ENCODE results near the gene SURF4.

SURF4 gene

DNA sequence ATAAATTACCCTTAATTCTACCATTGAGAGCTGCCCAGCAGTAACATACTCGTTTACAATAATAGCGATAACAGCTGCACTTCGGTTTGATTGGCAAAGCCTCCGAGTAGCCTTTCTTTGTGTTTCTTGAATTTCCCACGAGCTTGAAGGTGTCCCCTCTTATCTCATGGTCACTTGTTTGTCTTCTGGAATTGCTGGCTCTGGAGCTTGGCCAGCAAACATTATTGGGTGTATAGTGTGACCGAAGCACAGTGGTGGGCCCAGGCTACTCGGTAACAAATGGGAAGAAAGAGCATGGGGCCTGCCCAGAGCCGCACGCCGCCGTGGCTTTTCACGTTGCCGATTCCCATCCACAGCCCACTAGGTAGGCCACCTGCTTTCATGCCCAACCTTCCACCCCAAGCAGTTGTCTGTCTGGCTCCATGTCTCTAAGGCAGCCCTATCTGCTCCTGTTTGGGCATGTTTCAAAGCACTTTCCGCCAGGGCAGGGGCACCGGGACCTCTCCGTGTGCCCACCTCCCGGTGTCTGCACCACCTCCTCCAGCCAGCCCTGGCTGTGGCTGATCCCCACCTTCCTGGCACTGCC is 9.0 kb upstream of the SURF4 start:
- H4K20me1 ChIP-seq (ENCODE audit: insufficient read depth, low read length, poor library complexity, severe bottlenecking), result no peaks in the 10 kb centered on the region
- no peaks in the 10 kb centered on the region for H3K36me3 ChIP-seq (ENCODE audit: insufficient read depth, low read length)
- H3K27me3 ChIP-seq (ENCODE audit: insufficient read depth, low read length, poor library complexity, severe bottlenecking), result no peaks in the 10 kb centered on the region
- H3K4me3 ChIP-seq (ENCODE audit: low read length, poor library complexity, severe bottlenecking), result no peak overlapping the region
- H3K9ac ChIP-seq (ENCODE audit: low read depth, low read length, poor library complexity, severe bottlenecking), result no peak overlapping the region
- H2AFZ ChIP-seq (ENCODE audit: low read length), result no peak overlapping the region
- H3K9me3 ChIP-seq (ENCODE audit: insufficient read depth, low read depth, low read length), result no peaks in the 10 kb centered on the region
- no peaks in the 10 kb centered on the region for H3K9me2 ChIP-seq (replicated peaks; ENCODE audit: low read depth, low read length)
- no peaks in the 10 kb centered on the region for H3K4me1 ChIP-seq (ENCODE audit: insufficient read depth, low read length, poor library complexity, severe bottlenecking)
- no peaks in the 10 kb centered on the region for H3F3A ChIP-seq (ENCODE audit: low read depth)
- H3K4me2 ChIP-seq (ENCODE audit: low read depth, low read length, poor library complexity, severe bottlenecking), result no peak overlapping the region
- H3K79me2 ChIP-seq (ENCODE audit: insufficient read depth, low read length), result no peaks in the 10 kb centered on the region
- TF ChIP-seq EZH2phosphoT487 (IDR thresholded peaks at IDR 0.05; ENCODE audit: borderline replicate concordance), result no peak
- TF ChIP-seq, protein P1, sequence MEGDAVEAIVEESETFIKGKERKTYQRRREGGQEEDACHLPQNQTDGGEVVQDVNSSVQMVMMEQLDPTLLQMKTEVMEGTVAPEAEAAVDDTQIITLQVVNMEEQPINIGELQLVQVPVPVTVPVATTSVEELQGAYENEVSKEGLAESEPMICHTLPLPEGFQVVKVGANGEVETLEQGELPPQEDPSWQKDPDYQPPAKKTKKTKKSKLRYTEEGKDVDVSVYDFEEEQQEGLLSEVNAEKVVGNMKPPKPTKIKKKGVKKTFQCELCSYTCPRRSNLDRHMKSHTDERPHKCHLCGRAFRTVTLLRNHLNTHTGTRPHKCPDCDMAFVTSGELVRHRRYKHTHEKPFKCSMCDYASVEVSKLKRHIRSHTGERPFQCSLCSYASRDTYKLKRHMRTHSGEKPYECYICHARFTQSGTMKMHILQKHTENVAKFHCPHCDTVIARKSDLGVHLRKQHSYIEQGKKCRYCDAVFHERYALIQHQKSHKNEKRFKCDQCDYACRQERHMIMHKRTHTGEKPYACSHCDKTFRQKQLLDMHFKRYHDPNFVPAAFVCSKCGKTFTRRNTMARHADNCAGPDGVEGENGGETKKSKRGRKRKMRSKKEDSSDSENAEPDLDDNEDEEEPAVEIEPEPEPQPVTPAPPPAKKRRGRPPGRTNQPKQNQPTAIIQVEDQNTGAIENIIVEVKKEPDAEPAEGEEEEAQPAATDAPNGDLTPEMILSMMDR (conservative IDR thresholded peaks at IDR 0.05; ENCODE audit: low read length), result no peak

DNA sequence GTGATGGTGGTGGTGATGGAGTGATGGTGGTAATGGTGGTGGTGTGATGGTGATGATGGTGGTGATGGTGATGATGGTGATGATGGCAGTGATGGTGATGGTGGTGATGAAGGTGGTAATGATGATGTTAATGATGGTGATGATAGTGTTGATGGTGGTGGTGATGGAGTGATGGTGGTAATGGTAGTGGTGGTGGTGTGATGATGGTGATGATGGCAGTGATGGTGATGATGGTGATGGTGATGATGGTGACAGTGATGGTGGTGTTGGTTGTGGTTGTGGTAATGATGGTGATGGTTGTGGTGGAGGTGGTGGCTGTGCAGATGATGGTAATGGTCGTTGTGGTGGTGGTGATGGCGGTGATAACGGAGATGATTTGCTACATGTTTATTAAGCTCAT is 7.6 kb upstream of the SURF4 start:
- Histone ChIP-seq H4K20me1 (ENCODE audit: insufficient read depth, low read length, poor library complexity, severe bottlenecking) (no peaks in the 10 kb centered on the region), H3K27me3 (ENCODE audit: insufficient read depth, low read length, poor library complexity, severe bottlenecking) (no peaks in the 10 kb centered on the region), H2AFZ (ENCODE audit: low read length) (no peak overlapping the region), H3K4me1 (ENCODE audit: insufficient read depth, low read length, poor library complexity, severe bottlenecking) (peaks cover 3% of the 10 kb centered on the region), H3K79me2 (ENCODE audit: insufficient read depth, low read length) (no peaks in the 10 kb centered on the region), H3F3A (ENCODE audit: low read depth) (no peaks in the 10 kb centered on the region), H3K9me2 (replicated peaks; ENCODE audit: low read depth, low read length) (no peaks in the 10 kb centered on the region), H3K4me3 (ENCODE audit: low read length, poor library complexity, severe bottlenecking) (no peak overlapping the region), H3K9me3 (ENCODE audit: insufficient read depth, low read depth, low read length) (no peaks in the 10 kb centered on the region), H3K36me3 (ENCODE audit: insufficient read depth, low read length) (no peaks in the 10 kb centered on the region), H3K4me2 (ENCODE audit: low read depth, low read length, poor library complexity, severe bottlenecking) (no peak overlapping the region), H3K9ac (ENCODE audit: low read depth, low read length, poor library complexity, severe bottlenecking) (no peak overlapping the region)
- TF ChIP-seq EZH2phosphoT487 (IDR thresholded peaks at IDR 0.05; ENCODE audit: borderline replicate concordance), result no peak
- TF ChIP-seq, protein P1 (conservative IDR thresholded peaks at IDR 0.05; ENCODE audit: low read length), result no peak

DNA sequence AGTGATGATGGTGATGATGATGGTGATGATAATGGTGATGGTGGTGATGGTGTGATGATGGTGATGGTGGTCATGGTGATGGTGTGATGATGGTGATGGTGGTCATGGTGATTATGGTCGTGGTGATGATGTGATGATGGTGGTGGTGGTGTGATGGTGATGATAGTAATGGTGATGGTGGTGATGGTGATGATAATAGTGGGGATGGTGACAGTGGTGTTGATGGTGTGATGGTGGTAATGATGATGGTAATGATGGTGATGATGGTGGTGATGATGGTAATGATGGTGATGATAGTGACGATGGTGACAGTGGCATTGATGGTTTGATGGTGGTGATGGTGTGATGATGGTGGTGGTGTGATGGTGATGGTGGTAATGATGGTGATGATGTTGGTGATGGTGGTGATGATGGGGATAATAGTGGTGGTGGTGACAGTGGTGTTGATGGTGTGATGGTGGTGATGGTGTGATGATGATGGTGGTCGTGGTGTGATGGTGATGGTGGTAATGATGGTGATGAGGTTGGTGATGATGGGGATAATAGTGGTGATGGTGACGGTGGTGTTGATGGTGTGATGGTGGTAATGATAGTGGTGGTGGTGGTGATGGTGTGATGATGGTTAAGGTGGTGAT is 6.8 kb upstream of the SURF4 start:
- H3K4me2 ChIP-seq (ENCODE audit: low read depth, low read length, poor library complexity, severe bottlenecking), result no peak overlapping the region
- no peaks in the 10 kb centered on the region for H3K9me3 ChIP-seq (ENCODE audit: insufficient read depth, low read depth, low read length)
- no peaks in the 10 kb centered on the region for H3K9me2 ChIP-seq (replicated peaks; ENCODE audit: low read depth, low read length)
- no peaks in the 10 kb centered on the region for H3K36me3 ChIP-seq (ENCODE audit: insufficient read depth, low read length)
- H2AFZ ChIP-seq (ENCODE audit: low read length), result no peak overlapping the region
- no peaks in the 10 kb centered on the region for H3K79me2 ChIP-seq (ENCODE audit: insufficient read depth, low read length)
- no peak overlapping the region for H3K9ac ChIP-seq (ENCODE audit: low read depth, low read length, poor library complexity, severe bottlenecking)
- no peaks in the 10 kb centered on the region for H4K20me1 ChIP-seq (ENCODE audit: insufficient read depth, low read length, poor library complexity, severe bottlenecking)
- H3K27me3 ChIP-seq (ENCODE audit: insufficient read depth, low read length, poor library complexity, severe bottlenecking), result no peaks in the 10 kb centered on the region
- peaks cover 3% of the 10 kb centered on the region for H3K4me1 ChIP-seq (ENCODE audit: insufficient read depth, low read length, poor library complexity, severe bottlenecking)
- no peak overlapping the region for H3K4me3 ChIP-seq (ENCODE audit: low read length, poor library complexity, severe bottlenecking)
- no peak for TF ChIP-seq EZH2phosphoT487 (IDR thresholded peaks at IDR 0.05; ENCODE audit: borderline replicate concordance)
- no peaks in the 10 kb centered on the region for H3F3A ChIP-seq (ENCODE audit: low read depth)

DNA sequence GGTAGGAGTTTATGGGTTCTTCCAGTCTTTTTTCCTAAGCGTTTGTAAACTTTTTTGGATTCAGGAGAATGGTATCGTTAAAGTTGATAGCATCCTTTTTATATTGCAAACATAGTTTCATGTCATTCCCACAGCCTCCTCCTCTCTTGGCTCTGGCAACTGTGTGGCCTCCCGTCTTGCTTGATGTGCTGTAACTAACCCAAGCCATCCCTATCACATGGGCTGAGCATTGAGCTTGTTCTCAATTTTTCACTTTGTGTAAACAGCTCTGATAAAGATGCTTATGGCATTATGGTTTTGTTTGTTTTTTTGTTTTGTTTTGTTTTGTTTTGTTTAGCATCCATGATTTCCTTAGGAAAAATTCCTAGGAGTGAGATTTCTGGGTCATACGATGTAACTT is 4.9 kb upstream of the SURF4 start:
- H3K79me2 ChIP-seq (ENCODE audit: insufficient read depth, low read length), result peaks cover 1% of the 10 kb centered on the region
- H3K27me3 ChIP-seq (ENCODE audit: insufficient read depth, low read length, poor library complexity, severe bottlenecking), result no peaks in the 10 kb centered on the region
- H3K4me1 ChIP-seq (ENCODE audit: insufficient read depth, low read length, poor library complexity, severe bottlenecking), result peaks cover 11% of the 10 kb centered on the region
- no peak overlapping the region for H3K9ac ChIP-seq (ENCODE audit: low read depth, low read length, poor library complexity, severe bottlenecking)
- no peak overlapping the region for H2AFZ ChIP-seq (ENCODE audit: low read length)
- H3K4me2 ChIP-seq (ENCODE audit: low read depth, low read length, poor library complexity, severe bottlenecking), result no peak overlapping the region
- no peak overlapping the region for H3K4me3 ChIP-seq (ENCODE audit: low read length, poor library complexity, severe bottlenecking)
- peaks cover under 1% of the 10 kb centered on the region for H4K20me1 ChIP-seq (ENCODE audit: insufficient read depth, low read length, poor library complexity, severe bottlenecking)
- no peaks in the 10 kb centered on the region for H3F3A ChIP-seq (ENCODE audit: low read depth)
- TF ChIP-seq, protein P1 (conservative IDR thresholded peaks at IDR 0.05; ENCODE audit: low read length), result no peak
- no peak for TF ChIP-seq EZH2phosphoT487 (IDR thresholded peaks at IDR 0.05; ENCODE audit: borderline replicate concordance)
- H3K36me3 ChIP-seq (ENCODE audit: insufficient read depth, low read length), result no peaks in the 10 kb centered on the region
- no peaks in the 10 kb centered on the region for H3K9me2 ChIP-seq (replicated peaks; ENCODE audit: low read depth, low read length)
- H3K9me3 ChIP-seq (ENCODE audit: insufficient read depth, low read depth, low read length), result no peaks in the 10 kb centered on the region

Measured in Loucy (cell line).